OCI-LY3 (cell line): Measurements from ENCODE around the gene BTBD19.

Source experiments
- EZH2phosphoT487 ChIP-seq: fragments of 200-600 bp; shearing (Covaris generic); IDR thresholded peaks from 2 replicates; pipeline ENCODE4 v1.6.1; 2018; ENCODE audit warnings: antibody characterized with exemption, mixed run types, low read depth
- TF ChIP-seq, protein P1 (sequence below): fragments of 200-600, 300-600 bp; sonication (generic); IDR thresholded peaks from 2 replicates; pipeline ENCODE4 v1.5.1; 2014; ENCODE audit warnings: antibody characterized with exemption, low read length, low read depth

DNA sequence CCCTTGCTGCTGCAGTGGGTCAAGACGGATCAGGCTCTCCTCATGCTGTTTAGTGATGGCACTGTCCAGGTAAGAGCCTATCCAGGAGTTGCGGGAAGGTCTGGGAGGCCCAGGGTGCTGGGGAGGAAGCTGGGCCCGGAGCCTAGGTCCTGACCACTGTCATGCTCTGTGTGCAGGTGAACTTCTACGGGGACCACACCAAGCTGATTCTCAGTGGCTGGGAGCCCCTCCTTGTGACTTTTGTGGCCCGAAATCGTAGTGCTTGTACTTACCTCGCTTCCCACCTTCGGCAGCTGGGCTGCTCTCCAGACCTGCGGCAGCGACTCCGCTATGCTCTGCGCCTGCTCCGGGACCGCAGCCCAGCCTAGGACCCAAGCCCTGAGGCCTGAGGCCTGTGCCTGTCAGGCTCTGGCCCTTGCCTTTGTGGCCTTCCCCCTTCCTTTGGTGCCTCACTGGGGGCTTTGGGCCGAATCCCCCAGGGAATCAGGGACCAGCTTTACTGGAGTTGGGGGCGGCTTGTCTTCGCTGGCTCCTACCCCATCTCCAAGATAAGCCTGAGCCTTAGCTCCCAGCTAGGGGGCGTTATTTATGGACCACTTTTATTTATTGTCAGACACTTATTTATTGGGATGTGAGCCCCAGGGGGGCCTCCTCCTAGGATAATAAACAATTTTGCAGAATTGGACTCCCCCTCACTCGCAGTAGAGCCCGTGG, 2.9 kb upstream of the BTBD19 start:
- TF ChIP-seq, protein P1, sequence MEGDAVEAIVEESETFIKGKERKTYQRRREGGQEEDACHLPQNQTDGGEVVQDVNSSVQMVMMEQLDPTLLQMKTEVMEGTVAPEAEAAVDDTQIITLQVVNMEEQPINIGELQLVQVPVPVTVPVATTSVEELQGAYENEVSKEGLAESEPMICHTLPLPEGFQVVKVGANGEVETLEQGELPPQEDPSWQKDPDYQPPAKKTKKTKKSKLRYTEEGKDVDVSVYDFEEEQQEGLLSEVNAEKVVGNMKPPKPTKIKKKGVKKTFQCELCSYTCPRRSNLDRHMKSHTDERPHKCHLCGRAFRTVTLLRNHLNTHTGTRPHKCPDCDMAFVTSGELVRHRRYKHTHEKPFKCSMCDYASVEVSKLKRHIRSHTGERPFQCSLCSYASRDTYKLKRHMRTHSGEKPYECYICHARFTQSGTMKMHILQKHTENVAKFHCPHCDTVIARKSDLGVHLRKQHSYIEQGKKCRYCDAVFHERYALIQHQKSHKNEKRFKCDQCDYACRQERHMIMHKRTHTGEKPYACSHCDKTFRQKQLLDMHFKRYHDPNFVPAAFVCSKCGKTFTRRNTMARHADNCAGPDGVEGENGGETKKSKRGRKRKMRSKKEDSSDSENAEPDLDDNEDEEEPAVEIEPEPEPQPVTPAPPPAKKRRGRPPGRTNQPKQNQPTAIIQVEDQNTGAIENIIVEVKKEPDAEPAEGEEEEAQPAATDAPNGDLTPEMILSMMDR, result peak; percentile 20
- TF ChIP-seq EZH2phosphoT487, result no peak
